GM12891 (cell line): Measurements from ENCODE around the gene CAPN10.

Source experiments
- POLR2A ChIP-seq: IDR thresholded peaks from 2 replicates; pipeline ENCODE4 v1.6.1; 2011; ENCODE audit warnings: low read depth, low read length, control low read depth
- POLR2AphosphoS5 ChIP-seq: IDR thresholded peaks from 2 replicates; pipeline ENCODE4 v1.6.1; 2011; ENCODE audit warnings: low read depth, low read length, control low read depth
- POU2F2 ChIP-seq: IDR thresholded peaks from 2 replicates; pipeline ENCODE4 v1.6.1; 2011; ENCODE audit warnings: low read depth, mild to moderate bottlenecking, control low read depth, low read length, moderate library complexity
- SPI1 ChIP-seq: IDR thresholded peaks from 2 replicates; pipeline ENCODE4 v1.6.1; 2011; ENCODE audit warnings: low read depth, low read length, control low read depth
- TAF1 ChIP-seq: IDR thresholded peaks from 2 replicates; pipeline ENCODE4 v1.6.1; 2011; ENCODE audit warnings: low read depth, low read length, control low read depth

- no peak for TF ChIP-seq POLR2AphosphoS5
- no peak; the same call in 1 of the 2 replicates for TF ChIP-seq SPI1
- no peak for TF ChIP-seq POU2F2
- TF ChIP-seq POLR2A = peak; percentile 10; the same call in 1 of the 2 replicates
- TF ChIP-seq TAF1 = no peak
These were observed 1.4 kb upstream of the CAPN10 start for GRCh38 chr2:240585101-240585500.
